ENCODE results near the gene TNNT3. TPM values are rescaled to one million over a fixed set of nuclear protein-coding genes. Genes with fewer than 3 reads are reported as not detected.

TNNT3 gene
- total RNA-seq, 3 donors from 2014 or later: 0.72 to 2.7 TPM; not detected in 1

DNA sequence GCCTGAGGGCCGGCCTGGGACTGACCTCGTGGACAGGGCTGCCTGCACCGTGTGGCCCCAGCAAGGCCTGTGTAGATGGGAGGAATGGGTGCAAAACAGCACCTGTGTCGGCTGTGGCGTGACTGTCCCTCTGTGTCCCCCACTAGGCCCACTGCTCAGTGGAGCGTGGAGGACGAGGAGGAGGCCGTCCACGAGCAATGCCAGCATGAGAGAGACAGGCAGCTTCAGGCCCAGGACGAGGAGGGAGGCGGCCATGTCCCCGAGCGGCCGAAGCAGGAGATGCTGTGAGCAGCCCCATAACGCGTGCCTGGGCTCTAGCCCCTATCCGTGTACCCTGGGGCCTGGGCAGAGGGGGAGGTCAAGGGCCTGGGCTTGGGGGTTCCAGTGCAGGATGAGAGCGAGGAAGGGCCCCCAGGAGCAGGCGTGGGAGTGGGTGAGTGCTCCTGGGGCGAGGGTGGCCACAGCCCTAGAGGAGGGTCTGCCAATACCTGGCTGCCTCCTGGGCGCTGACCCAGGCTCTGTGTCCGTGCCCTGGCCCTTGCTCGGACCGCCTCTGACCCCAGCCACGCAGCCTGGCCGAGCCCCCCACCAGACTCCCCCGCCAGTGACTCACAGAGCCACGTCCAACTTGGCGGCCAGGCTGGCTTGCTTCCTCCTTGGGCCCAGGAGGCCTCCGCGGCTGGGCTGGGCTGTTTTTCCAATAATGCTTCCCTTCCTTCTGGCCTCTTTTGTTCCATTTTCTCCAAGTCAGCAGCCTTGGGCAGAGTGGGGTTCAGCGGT is 39.4 kb upstream of the TNNT3 start:
- Histone ChIP-seq H3K4me1 (ENCODE audit: low read depth) (peaks cover 11% of the 10 kb centered on the region), H3K9me3 (no peaks in the 10 kb centered on the region), H3K4me3 (no peak overlapping the region), H3K36me3 (ENCODE audit: low read depth) (no peaks in the 10 kb centered on the region)
- intact Hi-C loops (cut with DNase I, micrococcal nuclease): no loop called here
- TF ChIP-seq, protein P1, sequence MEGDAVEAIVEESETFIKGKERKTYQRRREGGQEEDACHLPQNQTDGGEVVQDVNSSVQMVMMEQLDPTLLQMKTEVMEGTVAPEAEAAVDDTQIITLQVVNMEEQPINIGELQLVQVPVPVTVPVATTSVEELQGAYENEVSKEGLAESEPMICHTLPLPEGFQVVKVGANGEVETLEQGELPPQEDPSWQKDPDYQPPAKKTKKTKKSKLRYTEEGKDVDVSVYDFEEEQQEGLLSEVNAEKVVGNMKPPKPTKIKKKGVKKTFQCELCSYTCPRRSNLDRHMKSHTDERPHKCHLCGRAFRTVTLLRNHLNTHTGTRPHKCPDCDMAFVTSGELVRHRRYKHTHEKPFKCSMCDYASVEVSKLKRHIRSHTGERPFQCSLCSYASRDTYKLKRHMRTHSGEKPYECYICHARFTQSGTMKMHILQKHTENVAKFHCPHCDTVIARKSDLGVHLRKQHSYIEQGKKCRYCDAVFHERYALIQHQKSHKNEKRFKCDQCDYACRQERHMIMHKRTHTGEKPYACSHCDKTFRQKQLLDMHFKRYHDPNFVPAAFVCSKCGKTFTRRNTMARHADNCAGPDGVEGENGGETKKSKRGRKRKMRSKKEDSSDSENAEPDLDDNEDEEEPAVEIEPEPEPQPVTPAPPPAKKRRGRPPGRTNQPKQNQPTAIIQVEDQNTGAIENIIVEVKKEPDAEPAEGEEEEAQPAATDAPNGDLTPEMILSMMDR (IDR thresholded peaks at IDR 0.05): no peak
- DNase-seq (peak; percentile 35 to 72 (median 49)), ATAC-seq (peak; percentile 20)

- DNase-seq (no peak), ATAC-seq (peak; percentile 1)
- Histone ChIP-seq H3K4me1 (ENCODE audit: low read depth) (peaks cover 11% of the 10 kb centered on the region), H3K4me3 (no peak overlapping the region), H3K9me3 (no peaks in the 10 kb centered on the region), H3K36me3 (ENCODE audit: low read depth) (no peaks in the 10 kb centered on the region)
- TF ChIP-seq, protein P1 (IDR thresholded peaks at IDR 0.05): no peak
- intact Hi-C loops (cut with DNase I, micrococcal nuclease): no loop called here
Measured at GRCh38 chr11:1880746-1881441, 38.6 kb upstream of the TNNT3 start.

- peak in 2 of 3 donors; percentile 37 to 58 for DNase-seq
- Histone ChIP-seq H3K4me1 (ENCODE audit: low read depth) (peaks cover 8% of the 10 kb centered on the region), H3K4me3 (no peak overlapping the region), H3K9me3 (no peaks in the 10 kb centered on the region), H3K36me3 (ENCODE audit: low read depth) (no peaks in the 10 kb centered on the region)
- intact Hi-C loops (cut with DNase I, micrococcal nuclease): no loop called here
- TF ChIP-seq, protein P1 (IDR thresholded peaks at IDR 0.05): no peak
- peak; percentile 18 for ATAC-seq
Measured at GRCh38 chr11:1881442-1882264, 37.9 kb upstream of the TNNT3 start.

- H3K9me3 ChIP-seq: no peaks in the 10 kb centered on the region
- H3K36me3 ChIP-seq (ENCODE audit: low read depth): no peaks in the 10 kb centered on the region
- DNase-seq (peak; percentile 85 to 89 (median 88)), ATAC-seq (peak; percentile 88)
- H3K4me1 ChIP-seq (ENCODE audit: low read depth): peaks cover 5% of the 10 kb centered on the region
- intact Hi-C loops (cut with DNase I, micrococcal nuclease): no loop called here
- TF ChIP-seq, protein P1 (IDR thresholded peaks at IDR 0.05): peak; percentile 78
- no peak overlapping the region for H3K4me3 ChIP-seq
Measured at GRCh38 chr11:1882265-1883238, 37.0 kb upstream of the TNNT3 start.
